Ascending aorta (tissue), 2 donors: ENCODE results near the gene TLL2. TPM values are rescaled to one million over a fixed set of nuclear protein-coding genes. Genes with fewer than 3 reads are reported as not detected.

ENCODE experiments used
- DNase-seq, 2 donors: peaks; one replicate each; pipeline ENCODE4 v3.0.0-alpha.2; 2019; ENCODE audit warnings: low spot score in 2 of 2
- H3K27ac ChIP-seq, 2 donors: fragments of 200-600 bp; sonication (generic); one replicate each; pipeline ENCODE4 v1.5.1; 2016 to 2017; ENCODE audit warnings: mild to moderate bottlenecking in 1 of 2
- H3K27me3 ChIP-seq: fragments of 200-600 bp; sonication (generic); one replicate; pipeline ENCODE4 v1.5.1; 2017
- H3K36me3 ChIP-seq, 2 donors: fragments of 200-600 bp; sonication (generic); one replicate each; pipeline ENCODE4 v1.5.1; 2016
- H3K4me1 ChIP-seq, 2 donors: fragments of 200-600 bp; sonication (generic); one replicate each; pipeline ENCODE4 v1.5.1; 2016 to 2017; ENCODE audit warnings: mild to moderate bottlenecking in 1 of 2
- H3K4me3 ChIP-seq, 2 donors: fragments of 200-600 bp; sonication (generic); one replicate each; pipeline ENCODE4 v1.5.1; 2016 to 2017; ENCODE audit warnings: mild to moderate bottlenecking in 1 of 2
- H3K9me3 ChIP-seq, 2 donors: fragments of 200-600 bp; sonication (generic); one replicate each; pipeline ENCODE4 v1.5.1; 2016
- intact Hi-C: fragments of 100-400 bp; cut with DNase I; formaldehyde crosslinking; loops from one replicate; pipeline ENCODE4 v1.15.1; 2023
- total RNA-seq: library from RNA; depleted of rRNA; stranded (reverse); fragments of >200 nt; gene quantifications from one replicate; pipeline ENCODE4 v1.1.0, GENCODE V29; 2016
- TF ChIP-seq, protein P1 (sequence below), 3 experiments: fragments of 200-600 bp in 2 of 3; fragments of 450-650 bp in 1 of 3; sonication (generic) in 2 of 3; IDR thresholded peaks; one replicate each; pipeline ENCODE4 v1.5.1; 2016 to 2019; ENCODE audit warnings: antibody characterized with exemption in 3 of 3, mild to moderate bottlenecking in 1 of 3, moderate library complexity in 1 of 3

TLL2 gene
- total RNA-seq, 1 donor from 2014 or later: not detected

DNA sequence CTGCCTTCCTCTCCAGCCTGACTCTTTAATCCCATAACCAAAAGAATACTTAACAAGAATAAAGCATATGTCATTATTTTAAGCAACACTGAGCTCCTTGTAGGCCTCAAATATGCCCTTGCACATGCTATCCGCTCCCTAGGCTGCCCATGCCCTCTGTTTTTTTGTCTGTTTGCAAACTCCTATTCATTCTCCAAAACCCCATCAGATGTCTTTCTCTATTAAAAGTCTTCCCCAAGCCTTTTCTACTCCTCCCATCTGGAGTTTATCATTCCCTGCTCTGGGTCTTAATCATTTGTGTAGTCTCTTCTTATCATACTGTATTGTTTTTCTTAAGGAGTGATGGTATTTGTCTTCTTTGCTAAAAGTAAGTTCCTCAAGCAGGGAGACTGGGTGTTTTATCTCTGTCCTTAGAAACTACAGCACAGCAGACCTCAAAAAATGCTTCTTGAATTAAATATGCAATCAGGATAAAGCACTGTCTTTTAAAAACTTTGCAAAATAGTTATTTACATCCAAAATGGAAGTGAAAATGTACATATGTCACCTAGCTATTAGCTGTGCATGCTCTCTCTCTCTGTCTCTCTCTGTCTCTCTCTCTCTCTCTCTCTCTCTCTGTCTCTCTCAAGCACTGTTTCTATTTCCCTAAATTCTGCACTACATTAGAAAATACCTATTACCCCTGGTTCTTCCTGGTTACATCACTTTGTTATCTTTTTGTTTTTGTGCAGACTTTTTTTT, 98.4 kb downstream of the TLL2 start:
- Histone ChIP-seq H3K9me3 (no peaks in the 10 kb centered on the region), H3K4me3 (no peak overlapping the region), H3K27ac (no peak overlapping the region), H3K4me1 (no peaks in the 10 kb centered on the region), H3K27me3 (no peaks in the 10 kb centered on the region), H3K36me3 (no peaks in the 10 kb centered on the region)
- TF ChIP-seq, protein P1, sequence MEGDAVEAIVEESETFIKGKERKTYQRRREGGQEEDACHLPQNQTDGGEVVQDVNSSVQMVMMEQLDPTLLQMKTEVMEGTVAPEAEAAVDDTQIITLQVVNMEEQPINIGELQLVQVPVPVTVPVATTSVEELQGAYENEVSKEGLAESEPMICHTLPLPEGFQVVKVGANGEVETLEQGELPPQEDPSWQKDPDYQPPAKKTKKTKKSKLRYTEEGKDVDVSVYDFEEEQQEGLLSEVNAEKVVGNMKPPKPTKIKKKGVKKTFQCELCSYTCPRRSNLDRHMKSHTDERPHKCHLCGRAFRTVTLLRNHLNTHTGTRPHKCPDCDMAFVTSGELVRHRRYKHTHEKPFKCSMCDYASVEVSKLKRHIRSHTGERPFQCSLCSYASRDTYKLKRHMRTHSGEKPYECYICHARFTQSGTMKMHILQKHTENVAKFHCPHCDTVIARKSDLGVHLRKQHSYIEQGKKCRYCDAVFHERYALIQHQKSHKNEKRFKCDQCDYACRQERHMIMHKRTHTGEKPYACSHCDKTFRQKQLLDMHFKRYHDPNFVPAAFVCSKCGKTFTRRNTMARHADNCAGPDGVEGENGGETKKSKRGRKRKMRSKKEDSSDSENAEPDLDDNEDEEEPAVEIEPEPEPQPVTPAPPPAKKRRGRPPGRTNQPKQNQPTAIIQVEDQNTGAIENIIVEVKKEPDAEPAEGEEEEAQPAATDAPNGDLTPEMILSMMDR (IDR thresholded peaks at IDR 0.05): no peak
- DNase-seq: no peak
- intact Hi-C loops: no loop called here

DNA sequence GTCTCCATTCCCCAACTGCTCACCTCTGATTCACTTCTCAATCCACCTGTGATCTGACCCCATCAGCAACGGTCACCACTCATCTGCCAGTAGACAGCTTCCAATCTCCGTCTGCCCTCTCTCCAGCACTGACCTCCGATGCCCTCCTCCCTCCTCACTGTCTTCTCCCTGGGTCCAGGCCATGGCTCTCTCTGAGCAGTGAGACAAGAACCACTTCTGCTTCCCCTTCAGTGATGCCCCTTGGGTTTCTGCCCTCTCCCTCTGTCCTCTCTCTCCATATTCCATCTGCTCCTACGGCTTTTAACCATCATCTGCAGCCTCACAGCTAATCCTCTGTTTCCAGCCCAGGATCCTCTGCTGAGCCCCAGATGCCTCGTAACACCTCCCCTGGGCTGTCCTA, 99.4 kb downstream of the TLL2 start:
- TF ChIP-seq, protein P1 (IDR thresholded peaks at IDR 0.05): no peak
- intact Hi-C loops: no loop called here
- Histone ChIP-seq H3K9me3 (no peaks in the 10 kb centered on the region), H3K27ac (no peak overlapping the region), H3K27me3 (no peaks in the 10 kb centered on the region), H3K4me3 (no peak overlapping the region), H3K36me3 (no peaks in the 10 kb centered on the region), H3K4me1 (no peaks in the 10 kb centered on the region)
- DNase-seq: no peak

DNA sequence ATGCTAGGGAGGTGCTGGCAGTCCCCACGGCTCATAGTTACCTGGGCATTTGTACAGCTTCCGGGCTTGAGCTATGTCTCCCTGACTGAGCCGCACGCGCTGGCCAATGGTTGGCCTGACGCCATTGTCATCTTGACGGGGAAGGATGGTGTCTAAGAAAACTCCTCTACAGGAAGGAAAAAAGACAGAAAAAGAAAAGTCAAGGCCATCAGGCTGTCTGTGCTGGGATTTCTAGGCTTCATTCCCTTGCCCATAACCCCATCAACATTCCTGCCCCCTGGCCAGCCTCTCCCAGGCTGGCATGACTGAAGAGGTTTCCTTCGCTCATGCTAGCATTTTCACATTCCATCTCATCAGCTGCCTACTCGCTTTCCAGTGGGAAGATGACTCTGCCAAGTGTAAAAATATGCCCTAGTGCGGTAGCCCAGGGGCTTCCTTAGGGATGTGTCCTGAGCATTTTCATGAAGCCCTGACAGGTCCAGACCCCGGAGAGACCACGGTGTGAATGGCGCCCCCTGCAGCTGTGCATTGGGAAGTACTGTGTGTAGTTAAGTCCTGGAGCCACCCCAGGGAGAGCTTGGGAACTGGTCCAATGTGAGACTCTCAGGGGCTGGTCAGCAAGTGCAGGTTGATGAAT, 100.5 kb downstream of the TLL2 start:
- no peak overlapping the region for H3K4me3 ChIP-seq
- no peak overlapping the region for H3K27ac ChIP-seq
- H3K27me3 ChIP-seq: no peaks in the 10 kb centered on the region
- H3K9me3 ChIP-seq: no peaks in the 10 kb centered on the region
- H3K36me3 ChIP-seq: no peaks in the 10 kb centered on the region
- no peaks in the 10 kb centered on the region for H3K4me1 ChIP-seq
- DNase-seq: no peak
- intact Hi-C loops: no loop called here
- TF ChIP-seq, protein P1 (IDR thresholded peaks at IDR 0.05): peak in 1 of 3 experiments; percentile 29

DNA sequence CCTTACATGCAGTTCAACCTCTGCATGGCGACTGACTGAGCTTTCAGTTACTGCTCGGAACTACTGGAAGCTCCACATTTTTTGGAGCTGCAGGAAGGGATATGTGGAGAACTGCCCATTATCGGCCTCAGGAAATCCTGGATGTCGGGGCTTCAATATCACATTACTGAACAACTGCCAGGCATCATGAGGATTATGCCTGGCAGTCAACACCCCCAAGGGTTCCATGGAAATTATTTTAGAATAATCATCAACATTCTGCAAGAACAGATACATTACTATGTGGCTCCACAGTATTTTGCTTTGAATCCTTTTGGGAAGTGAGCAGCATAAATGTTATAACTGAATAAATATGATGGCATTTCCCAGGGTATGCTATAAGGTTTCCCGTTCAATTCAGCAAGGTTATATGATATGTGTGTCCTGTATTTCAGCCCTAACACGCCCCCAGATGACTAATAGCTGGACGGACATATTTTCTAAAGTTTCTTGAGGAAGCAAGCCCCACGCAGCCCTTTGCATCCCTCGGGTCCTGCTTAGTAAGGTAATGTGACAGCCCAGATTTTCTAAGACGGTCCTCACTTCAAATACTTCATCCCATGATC, 101.9 kb downstream of the TLL2 start:
- Histone ChIP-seq H3K27me3 (no peaks in the 10 kb centered on the region), H3K9me3 (no peaks in the 10 kb centered on the region), H3K4me1 (no peaks in the 10 kb centered on the region), H3K4me3 (no peak overlapping the region), H3K36me3 (no peaks in the 10 kb centered on the region), H3K27ac (no peak overlapping the region)
- TF ChIP-seq, protein P1 (IDR thresholded peaks at IDR 0.05): no peak
- no peak for DNase-seq
- intact Hi-C loops: no loop called here

DNA sequence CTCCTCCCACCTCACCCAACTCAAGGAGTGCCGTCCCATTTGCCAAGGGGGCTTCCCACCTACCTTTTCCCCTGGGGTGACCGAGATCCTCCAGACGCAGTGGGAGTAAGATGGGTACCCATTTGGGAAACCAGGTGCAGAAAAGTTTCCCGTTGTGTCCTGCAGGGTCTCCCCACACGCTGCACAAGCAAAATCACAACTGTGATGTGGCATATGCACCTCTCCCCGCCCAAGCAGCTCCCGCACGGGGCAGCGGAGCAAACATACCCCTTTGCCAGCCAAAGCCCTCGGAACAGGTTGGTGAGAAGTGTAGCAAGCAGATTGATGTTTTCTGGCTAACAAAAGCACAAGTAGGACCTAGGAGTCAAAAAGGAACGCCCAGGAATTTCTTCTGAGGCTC, 103.4 kb downstream of the TLL2 start:
- Histone ChIP-seq H3K4me3 (no peak overlapping the region), H3K36me3 (no peaks in the 10 kb centered on the region), H3K27me3 (no peaks in the 10 kb centered on the region), H3K4me1 (no peaks in the 10 kb centered on the region), H3K27ac (no peak overlapping the region), H3K9me3 (no peaks in the 10 kb centered on the region)
- intact Hi-C loops: no loop called here
- DNase-seq: no peak
- TF ChIP-seq, protein P1 (IDR thresholded peaks at IDR 0.05): no peak
